Measurements from ENCODE around the gene CCBE1.

Gene CCBE1

DNA sequence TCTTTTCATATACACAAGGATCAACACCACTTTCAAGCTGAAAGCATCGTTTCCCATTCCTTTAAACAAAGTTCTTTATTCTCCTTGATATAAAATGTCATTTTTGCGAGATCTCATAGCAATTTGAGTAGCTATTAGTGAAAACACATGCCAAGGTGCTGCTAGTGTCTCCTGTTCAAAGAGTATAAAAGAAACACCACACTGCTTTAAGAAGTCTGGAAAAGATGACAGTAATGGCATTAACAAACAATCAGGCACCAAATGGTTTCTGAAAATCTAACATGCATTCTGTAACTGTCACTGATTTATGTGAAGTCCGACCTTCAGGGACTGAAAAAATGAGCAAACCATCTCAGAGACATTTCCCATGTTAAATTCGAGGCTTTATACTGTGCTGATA lies 2.4 kb downstream of the CCBE1 start:
- Histone ChIP-seq H3K9ac (ENCODE audit: low read length) (no peak overlapping the region), H3K36me3 (ENCODE audit: control insufficient read depth in 1 of 2, insufficient read depth in 2 of 2, low read depth in 1 of 2, low read length in 2 of 2) (no peaks in the 10 kb centered on the region), H2BK15ac (ENCODE audit: low read depth, poor library complexity, severe bottlenecking) (no peak overlapping the region), H4K91ac (ENCODE audit: low read length) (no peak overlapping the region), H3K18ac (ENCODE audit: low read depth in 1 of 2, low read length in 2 of 2) (no peak overlapping the region), H2BK12ac (ENCODE audit: low read length in 2 of 2) (no peak overlapping the region), H3K79me1 (replicated peaks; ENCODE audit: low read length, poor library complexity, severe bottlenecking) (no peaks in the 10 kb centered on the region), H3K27me3 (ENCODE audit: control insufficient read depth in 1 of 2, insufficient read depth in 1 of 2, low read length in 2 of 2) (peaks cover 0 to 25% of the 10 kb centered on the region in 2 experiments), H2BK120ac (ENCODE audit: low read depth, low read length) (no peak overlapping the region), H3K23ac (ENCODE audit: low read length in 2 of 2) (no peak overlapping the region), H3K9me3 (ENCODE audit: control insufficient read depth, low read length) (no peaks in the 10 kb centered on the region), H3K14ac (ENCODE audit: low read length in 2 of 2) (no peak overlapping the region), H3K4me1 (ENCODE audit: control insufficient read depth, insufficient read depth, low read depth, low read length) (peaks cover 15% of the 10 kb centered on the region), H3K4me2 (ENCODE audit: low read length, poor library complexity, severe bottlenecking) (no peak overlapping the region), H3K4me3 (ENCODE audit: insufficient read depth in 1 of 2, low read depth in 1 of 2, low read length in 2 of 2) (peak overlapping the region in 1 of 2 experiments; percentile 95), H3K27ac (ENCODE audit: low read length, poor library complexity, severe bottlenecking) (no peak overlapping the region), H3K4ac (ENCODE audit: low read depth in 1 of 2, low read length in 2 of 2) (no peak overlapping the region), H2AK5ac (ENCODE audit: low read length, severe bottlenecking) (no peak overlapping the region), H4K8ac (ENCODE audit: low read length) (no peak overlapping the region), H2BK5ac (ENCODE audit: low read depth, low read length, poor library complexity, severe bottlenecking) (no peak overlapping the region), H2AFZ (ENCODE audit: low read depth, low read length) (no peak overlapping the region)
- 73% methylated on average over 2 of the region's 4 CpGs for WGBS
- no peak for DNase-seq

DNA sequence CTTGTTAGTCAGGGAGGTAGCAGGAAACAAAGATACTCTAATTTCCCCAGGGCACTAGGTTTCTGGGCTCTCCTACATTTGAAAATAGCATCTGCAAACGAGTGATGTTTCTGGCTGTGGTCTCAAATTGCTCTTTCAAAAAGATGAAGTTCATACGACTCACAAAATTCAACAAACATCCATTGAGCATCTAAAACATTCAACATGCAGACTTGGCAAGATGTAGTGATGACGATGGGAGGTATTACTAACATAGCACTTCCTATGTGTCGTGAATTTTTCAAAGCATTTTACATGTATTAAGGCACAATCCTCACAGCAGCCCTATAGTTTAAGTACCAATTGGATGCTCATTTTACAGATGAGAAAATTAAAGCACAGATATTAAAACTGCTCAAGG lies 5.2 kb downstream of the CCBE1 start:
- no peak overlapping the region for H3K4me2 ChIP-seq (ENCODE audit: low read length, poor library complexity, severe bottlenecking)
- no peak overlapping the region for H3K18ac ChIP-seq (ENCODE audit: low read depth in 1 of 2, low read length in 2 of 2)
- no peak overlapping the region for H4K8ac ChIP-seq (ENCODE audit: low read length)
- no peaks in the 10 kb centered on the region for H3K36me3 ChIP-seq (ENCODE audit: control insufficient read depth in 1 of 2, insufficient read depth in 2 of 2, low read depth in 1 of 2, low read length in 2 of 2)
- no peak overlapping the region for H3K27ac ChIP-seq (ENCODE audit: low read length, poor library complexity, severe bottlenecking)
- no peak overlapping the region for H3K4me3 ChIP-seq (ENCODE audit: insufficient read depth in 1 of 2, low read depth in 1 of 2, low read length in 2 of 2)
- H3K9ac ChIP-seq (ENCODE audit: low read length) = no peak overlapping the region
- no peak overlapping the region for H4K91ac ChIP-seq (ENCODE audit: low read length)
- H3K79me1 ChIP-seq (replicated peaks; ENCODE audit: low read length, poor library complexity, severe bottlenecking) = no peaks in the 10 kb centered on the region
- no peak overlapping the region for H2BK12ac ChIP-seq (ENCODE audit: low read length in 2 of 2)
- no peak overlapping the region for H2AK5ac ChIP-seq (ENCODE audit: low read length, severe bottlenecking)
- peaks cover 9% of the 10 kb centered on the region for H3K4me1 ChIP-seq (ENCODE audit: control insufficient read depth, insufficient read depth, low read depth, low read length)
- H2AFZ ChIP-seq (ENCODE audit: low read depth, low read length) = no peak overlapping the region
- H2BK15ac ChIP-seq (ENCODE audit: low read depth, poor library complexity, severe bottlenecking) = no peak overlapping the region
- DNase-seq = no peak
- peaks cover 0 to 13% of the 10 kb centered on the region in 2 experiments for H3K27me3 ChIP-seq (ENCODE audit: control insufficient read depth in 1 of 2, insufficient read depth in 1 of 2, low read length in 2 of 2)
- WGBS = 58% methylated on average over 3 of the region's 4 CpGs
- no peak overlapping the region for H2BK5ac ChIP-seq (ENCODE audit: low read depth, low read length, poor library complexity, severe bottlenecking)
- H3K14ac ChIP-seq (ENCODE audit: low read length in 2 of 2) = no peak overlapping the region
- H2BK120ac ChIP-seq (ENCODE audit: low read depth, low read length) = no peak overlapping the region
- no peak overlapping the region for H3K4ac ChIP-seq (ENCODE audit: low read depth in 1 of 2, low read length in 2 of 2)
- no peak overlapping the region for H3K23ac ChIP-seq (ENCODE audit: low read length in 2 of 2)
- H3K9me3 ChIP-seq (ENCODE audit: control insufficient read depth, low read length) = no peaks in the 10 kb centered on the region

DNA sequence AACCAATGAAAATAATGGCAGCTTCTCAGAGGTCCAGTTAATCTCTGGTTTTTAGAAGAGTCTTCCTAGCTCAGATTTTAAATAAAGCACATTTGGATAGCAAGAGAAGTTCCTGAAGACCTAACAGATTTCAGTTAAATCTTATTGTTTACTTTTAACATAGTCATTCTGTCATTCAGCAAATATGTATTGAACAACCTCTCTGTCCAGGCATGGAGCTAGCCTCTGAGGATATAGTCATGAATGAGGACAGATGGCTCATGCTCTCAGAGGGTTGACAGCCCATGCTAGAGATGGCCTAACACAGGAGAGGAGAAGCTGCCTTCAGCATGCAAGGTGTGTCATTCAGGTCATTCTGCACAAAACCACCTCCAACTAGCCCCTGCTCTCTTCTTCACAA lies 6.2 kb downstream of the CCBE1 start:
- Histone ChIP-seq H3K4me3 (ENCODE audit: insufficient read depth in 1 of 2, low read depth in 1 of 2, low read length in 2 of 2) (no peak overlapping the region), H2BK120ac (ENCODE audit: low read depth, low read length) (no peak overlapping the region), H3K36me3 (ENCODE audit: control insufficient read depth in 1 of 2, insufficient read depth in 2 of 2, low read depth in 1 of 2, low read length in 2 of 2) (no peaks in the 10 kb centered on the region), H3K27ac (ENCODE audit: low read length, poor library complexity, severe bottlenecking) (no peak overlapping the region), H2AFZ (ENCODE audit: low read depth, low read length) (no peak overlapping the region), H3K23ac (ENCODE audit: low read length in 2 of 2) (no peak overlapping the region), H3K27me3 (ENCODE audit: control insufficient read depth in 1 of 2, insufficient read depth in 1 of 2, low read length in 2 of 2) (peaks cover 0 to 8% of the 10 kb centered on the region in 2 experiments), H3K4me2 (ENCODE audit: low read length, poor library complexity, severe bottlenecking) (no peak overlapping the region), H3K9me3 (ENCODE audit: control insufficient read depth, low read length) (no peaks in the 10 kb centered on the region), H3K4ac (ENCODE audit: low read depth in 1 of 2, low read length in 2 of 2) (no peak overlapping the region), H4K91ac (ENCODE audit: low read length) (no peak overlapping the region), H2BK15ac (ENCODE audit: low read depth, poor library complexity, severe bottlenecking) (no peak overlapping the region), H3K14ac (ENCODE audit: low read length in 2 of 2) (no peak overlapping the region), H3K9ac (ENCODE audit: low read length) (no peak overlapping the region), H4K8ac (ENCODE audit: low read length) (no peak overlapping the region), H2AK5ac (ENCODE audit: low read length, severe bottlenecking) (no peak overlapping the region), H2BK12ac (ENCODE audit: low read length in 2 of 2) (no peak overlapping the region), H2BK5ac (ENCODE audit: low read depth, low read length, poor library complexity, severe bottlenecking) (no peak overlapping the region), H3K4me1 (ENCODE audit: control insufficient read depth, insufficient read depth, low read depth, low read length) (no peaks in the 10 kb centered on the region), H3K18ac (ENCODE audit: low read depth in 1 of 2, low read length in 2 of 2) (no peak overlapping the region), H3K79me1 (replicated peaks; ENCODE audit: low read length, poor library complexity, severe bottlenecking) (no peaks in the 10 kb centered on the region)
- DNase-seq = peak; percentile 58

DNA sequence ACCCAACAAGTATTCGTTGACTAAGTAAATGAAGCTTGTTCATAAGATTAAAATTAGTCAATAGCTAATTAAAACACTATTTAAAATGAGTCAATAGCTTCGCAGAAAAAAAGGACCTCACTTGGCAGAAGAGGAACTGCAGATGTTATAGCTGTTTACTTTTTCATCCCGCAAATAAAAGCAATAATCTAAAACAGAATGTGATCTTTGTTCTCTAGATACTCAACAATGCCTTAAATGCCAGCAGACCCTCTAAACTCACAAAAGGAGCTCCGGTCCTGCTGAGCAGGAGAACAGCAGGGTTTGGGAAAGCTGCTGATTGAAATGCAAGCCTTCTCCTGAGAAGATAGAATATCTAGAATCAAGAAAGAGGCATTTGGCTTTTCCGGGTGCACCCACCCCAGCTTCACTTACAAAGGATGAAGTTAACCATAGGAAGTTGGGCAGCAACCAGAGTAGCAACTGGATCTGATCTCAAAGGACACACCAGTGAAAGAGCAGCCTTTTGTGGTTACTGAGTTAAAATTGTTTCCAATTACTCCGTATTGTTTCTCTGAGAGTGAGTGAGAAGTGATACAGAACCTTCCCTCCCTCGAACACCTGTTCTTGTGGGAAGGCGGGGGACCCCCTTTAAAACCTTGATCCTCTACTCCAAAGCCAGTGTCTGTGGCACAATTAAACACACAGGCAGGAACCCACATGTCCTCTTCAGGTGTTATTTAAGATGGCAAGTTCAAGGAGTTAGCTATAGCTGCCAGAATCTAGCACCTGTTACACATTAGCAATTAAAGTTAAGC lies 6.8 kb downstream of the CCBE1 start:
- Histone ChIP-seq H2BK120ac (ENCODE audit: low read depth, low read length) (no peak overlapping the region), H3K14ac (ENCODE audit: low read length in 2 of 2) (no peak overlapping the region)
- WGBS = 48% methylated on average over 6 of the region's 8 CpGs

More for the DNA sequence above, 6.8 kb downstream of the CCBE1 start:
- H3K9me3 ChIP-seq (ENCODE audit: control insufficient read depth, low read length) = no peaks in the 10 kb centered on the region
- no peak overlapping the region for H3K4me2 ChIP-seq (ENCODE audit: low read length, poor library complexity, severe bottlenecking)
- no peak overlapping the region for H3K4ac ChIP-seq (ENCODE audit: low read depth in 1 of 2, low read length in 2 of 2)
- H2BK12ac ChIP-seq (ENCODE audit: low read length in 2 of 2) = no peak overlapping the region
- no peak overlapping the region for H2BK5ac ChIP-seq (ENCODE audit: low read depth, low read length, poor library complexity, severe bottlenecking)
- no peaks in the 10 kb centered on the region for H3K79me1 ChIP-seq (replicated peaks; ENCODE audit: low read length, poor library complexity, severe bottlenecking)
- no peak overlapping the region for H4K91ac ChIP-seq (ENCODE audit: low read length)
- H3K4me1 ChIP-seq (ENCODE audit: control insufficient read depth, insufficient read depth, low read depth, low read length) = no peaks in the 10 kb centered on the region
- no peaks in the 10 kb centered on the region for H3K36me3 ChIP-seq (ENCODE audit: control insufficient read depth in 1 of 2, insufficient read depth in 2 of 2, low read depth in 1 of 2, low read length in 2 of 2)
- no peak overlapping the region for H4K8ac ChIP-seq (ENCODE audit: low read length)
- H3K9ac ChIP-seq (ENCODE audit: low read length) = no peak overlapping the region
- no peak overlapping the region for H3K18ac ChIP-seq (ENCODE audit: low read depth in 1 of 2, low read length in 2 of 2)
- H3K27ac ChIP-seq (ENCODE audit: low read length, poor library complexity, severe bottlenecking) = no peak overlapping the region
- no peak overlapping the region for H2BK15ac ChIP-seq (ENCODE audit: low read depth, poor library complexity, severe bottlenecking)
- no peak for DNase-seq
- H2AK5ac ChIP-seq (ENCODE audit: low read length, severe bottlenecking) = no peak overlapping the region
- H2AFZ ChIP-seq (ENCODE audit: low read depth, low read length) = no peak overlapping the region
- H3K23ac ChIP-seq (ENCODE audit: low read length in 2 of 2) = no peak overlapping the region
- no peak overlapping the region for H3K4me3 ChIP-seq (ENCODE audit: insufficient read depth in 1 of 2, low read depth in 1 of 2, low read length in 2 of 2)
- H3K27me3 ChIP-seq (ENCODE audit: control insufficient read depth in 1 of 2, insufficient read depth in 1 of 2, low read length in 2 of 2) = peaks cover 0 to 2% of the 10 kb centered on the region in 2 experiments

Data from mesenchymal stem cell (in vitro differentiated cells and primary cell).